SK-N-SH (cell line): ENCODE measurements around the gene MAP3K7CL. TPM values are rescaled to one million over a fixed set of nuclear protein-coding genes. Genes with fewer than 3 reads are reported as not detected.

ENCODE experiments used
- CTCF ChIA-PET: fragments of 300-600, 350-600 bp; formaldehyde crosslinking; extraction: SDS; loops from one replicate; lab custom pipeline; 2021; lab: Yijun Ruan, JAX
- POLR2A ChIA-PET: fragments of 350-600 bp; sonication (Branson Sonifier 250); formaldehyde crosslinking; extraction: SDS; loops from one replicate; lab custom pipeline; 2020; ENCODE audit warnings: antibody characterized with exemption, inconsistent platforms; lab: Yijun Ruan, JAX
- DNase-seq: peaks from one replicate; pipeline ENCODE4 v3.0.0; 2012
- H2AFZ ChIP-seq: fragments of 200-600 bp; sonication (generic); 2 replicates; pipeline ENCODE4 v1.8.1; 2016; ENCODE audit warnings: antibody characterized with exemption, mild to moderate bottlenecking, low read depth
- H3F3A ChIP-seq: fragments of 200-600 bp; sonication (generic); replicated peaks from 2 replicates; pipeline ENCODE3; 2016; ENCODE audit warnings: antibody characterized with exemption, mild to moderate bottlenecking; ENCODE audit not compliant: insufficient read depth
- H3K27ac ChIP-seq, 2 experiments: fragments of 200-500 bp in 1 of 2; fragments of 200-600 bp in 1 of 2; sonication (Bioruptor generic) in 1 of 2; sonication (generic), shearing (Covaris generic) in 1 of 2; 2 replicates each; pipeline versions ENCODE4 v1.5.1 to v1.6.1; 2014 to 2016; ENCODE audit warnings: low read depth in 2 of 2, inconsistent platforms in 1 of 2, low read length in 1 of 2, mild to moderate bottlenecking in 1 of 2, mixed read lengths in 1 of 2
- H3K27me3 ChIP-seq: fragments of 200-600 bp; sonication (generic), shearing (Covaris generic); 2 replicates; pipeline ENCODE4 v1.6.1; 2016; ENCODE audit warnings: mixed run types; ENCODE audit not compliant: insufficient read depth
- H3K36me3 ChIP-seq, 2 experiments: fragments of 200-500 bp in 1 of 2; fragments of 200-600 bp in 1 of 2; sonication (Bioruptor generic) in 1 of 2; sonication (generic) in 1 of 2; replicated peaks in 1 of 2; 2 replicates each; pipeline versions ENCODE3 to v1.5.1; 2014 to 2016; ENCODE audit warnings: low read length in 1 of 2, mild to moderate bottlenecking in 1 of 2; ENCODE audit not compliant: insufficient read depth in 2 of 2, control insufficient read depth in 1 of 2
- H3K4me1 ChIP-seq, 2 experiments: fragments of 200-500 bp in 1 of 2; fragments of 200-600 bp in 1 of 2; sonication (Bioruptor generic) in 1 of 2; sonication (generic), shearing (Covaris generic) in 1 of 2; 2 replicates each; pipeline versions ENCODE4 v1.5.1 to v1.6.1; 2014 to 2016; ENCODE audit warnings: low read depth in 1 of 2, low read length in 1 of 2, mixed run types in 1 of 2; ENCODE audit not compliant: insufficient read depth in 2 of 2, control insufficient read depth in 1 of 2
- H3K4me2 ChIP-seq: fragments of 200-600 bp; sonication (generic), shearing (Covaris generic); 2 replicates; pipeline ENCODE4 v1.6.1; 2017; ENCODE audit warnings: mixed run types
- H3K4me3 ChIP-seq, 2 experiments: fragments of 200-500 bp in 1 of 2; fragments of 200-600 bp in 1 of 2; sonication (Bioruptor generic) in 1 of 2; sonication (generic), shearing (Covaris generic) in 1 of 2; 2 replicates each; pipeline versions ENCODE4 v1.5.1 to v1.8.1; 2014 to 2016; ENCODE audit warnings: low read depth in 2 of 2, inconsistent platforms in 1 of 2, low read length in 1 of 2, mild to moderate bottlenecking in 1 of 2, mixed read lengths in 1 of 2, moderate library complexity in 1 of 2
- H3K79me2 ChIP-seq: fragments of 200-600 bp; sonication (generic); 2 replicates; pipeline ENCODE4 v1.8.1; 2017; ENCODE audit warnings: mild to moderate bottlenecking; ENCODE audit not compliant: insufficient read depth
- H3K9ac ChIP-seq: fragments of 200-600 bp; sonication (generic); 2 replicates; pipeline ENCODE4 v1.6.1; 2017; ENCODE audit warnings: mixed run types
- H3K9me2 ChIP-seq: fragments of 200-600 bp; sonication (generic); 2 replicates; pipeline ENCODE4 v1.6.1; 2017; ENCODE audit warnings: mixed run types
- H3K9me3 ChIP-seq: fragments of 200-600 bp; sonication (generic); 2 replicates; pipeline ENCODE4 v1.6.1; 2017; ENCODE audit warnings: mixed run types, mild to moderate bottlenecking, moderate library complexity
- H4K20me1 ChIP-seq: fragments of 200-600 bp; sonication (generic); 2 replicates; pipeline ENCODE4 v1.6.1; 2017; ENCODE audit warnings: mild to moderate bottlenecking, mixed run types; ENCODE audit not compliant: insufficient read depth
- ELF1 ChIP-seq: IDR thresholded peaks from 2 replicates; pipeline ENCODE4 v1.4.0; 2012
- EP300 ChIP-seq, 2 experiments: IDR thresholded peaks; 2 replicates each; pipeline versions ENCODE4 v1.4.0 to v1.6.1; 2012; ENCODE audit warnings: borderline replicate concordance in 1 of 2, low read depth in 1 of 2, low read length in 1 of 2
- EZH2phosphoT487 ChIP-seq: fragments of 200-600 bp; sonication (generic); IDR thresholded peaks from 2 replicates; pipeline ENCODE4 v1.6.1; 2017; ENCODE audit warnings: low read depth, mixed run types, mild to moderate bottlenecking, antibody characterized with exemption, moderate library complexity, borderline replicate concordance
- FOXJ3 ChIP-seq: sonication (generic); formaldehyde crosslinking; IDR thresholded peaks from 2 replicates; pipeline ENCODE4 v1.5.1; 2020; ENCODE audit warnings: mild to moderate bottlenecking, missing genetic modification reagents
- FOXM1 ChIP-seq: IDR thresholded peaks from 2 replicates; pipeline ENCODE4 v1.4.0; 2012; ENCODE audit warnings: low read depth, mild to moderate bottlenecking
- IRF3 ChIP-seq: fragments of 150-350 bp; IDR thresholded peaks from 2 replicates; pipeline ENCODE4 v1.6.1; 2016; ENCODE audit warnings: mild to moderate bottlenecking, low read depth, low read length
- JUND ChIP-seq: IDR thresholded peaks from 2 replicates; pipeline ENCODE4 v1.4.0; 2012
- MAX ChIP-seq: IDR thresholded peaks from 2 replicates; pipeline ENCODE4 v1.4.0; 2012; ENCODE audit warnings: low read depth
- MXI1 ChIP-seq: IDR thresholded peaks from 2 replicates; pipeline ENCODE4 v1.6.1; 2012; ENCODE audit warnings: mild to moderate bottlenecking, low read depth, low read length, improper control_type of control experiment
- NFIC ChIP-seq: IDR thresholded peaks from 2 replicates; pipeline ENCODE4 v1.4.0; 2012; ENCODE audit warnings: borderline replicate concordance
- NRF1 ChIP-seq: IDR thresholded peaks from 2 replicates; pipeline ENCODE4 v1.6.1; 2012; ENCODE audit warnings: low read depth, mild to moderate bottlenecking, low read length
- PBX3 ChIP-seq: IDR thresholded peaks from 2 replicates; pipeline ENCODE4; 2012
- RCOR1 ChIP-seq: fragments of 150-350 bp; IDR thresholded peaks from 2 replicates; pipeline ENCODE4 v1.6.1; 2017; ENCODE audit warnings: antibody characterized with exemption, low read length
- RXRA ChIP-seq: IDR thresholded peaks from 2 replicates; pipeline ENCODE4 v1.4.0; 2012; ENCODE audit warnings: low read depth, mild to moderate bottlenecking, borderline replicate concordance
- SMC3 ChIP-seq: IDR thresholded peaks from 2 replicates; pipeline ENCODE4 v1.6.1; 2012; ENCODE audit warnings: low read depth, low read length, improper control_type of control experiment
- TCF12 ChIP-seq: IDR thresholded peaks from 2 replicates; pipeline ENCODE4 v1.4.0; 2012
- USF1 ChIP-seq: IDR thresholded peaks from 2 replicates; pipeline ENCODE4 v1.4.0; 2012; ENCODE audit warnings: low read depth, borderline replicate concordance
- USF2 ChIP-seq: fragments of 150-350 bp; IDR thresholded peaks from 2 replicates; pipeline ENCODE4 v1.6.1; 2017; ENCODE audit warnings: antibody characterized with exemption, low read length, low read depth, borderline replicate concordance
- YY1 ChIP-seq: IDR thresholded peaks from 2 replicates; pipeline ENCODE4 v1.4.0; 2012; ENCODE audit warnings: low read depth, mild to moderate bottlenecking
- WGBS: methylation state at CpG from one replicate; pipeline ENCODE4 v1.1.6; 2017; ENCODE audit warnings: low lambda C conversion rate; 5-methylcytosine and 5-hydroxymethylcytosine counted together
- polyA plus RNA-seq, 3 experiments: library from polyadenylated mRNA; depleted of rRNA; stranded (reverse); fragments of >200 nt; gene quantifications; 2 replicates each; pipeline ENCODE4 v1.2.3, GENCODE V29; 2012

MAP3K7CL gene
- polyA plus RNA-seq, 1 of the 3 experiments (the other 2 are of a cell fraction): 2.3 TPM

GRCh38 chr21:29152916-29153315 lies 22.5 kb downstream of the MAP3K7CL start:
- Histone ChIP-seq H3K9me3 (no peaks in the 10 kb centered on the region), H3K27ac (no peak overlapping the region), H3K4me3 (no peak overlapping the region), H3K36me3 (no peaks in the 10 kb centered on the region), H4K20me1 (no peaks in the 10 kb centered on the region), H3K4me2 (no peak overlapping the region)
- CTCF ChIA-PET: no interaction called here
- TF ChIP-seq JUND (no peak), YY1 (no peak), EP300 (IDR thresholded peaks at IDR 0.05; ENCODE audit: borderline replicate concordance in 1 of 2, low read depth in 1 of 2, low read length in 1 of 2) (no peak), SMC3 (no peak), RXRA (no peak), MXI1 (no peak), NRF1 (no peak), TCF12 (no peak), USF1 (no peak), EZH2phosphoT487 (no peak), ELF1 (no peak), FOXJ3 (no peak), PBX3 (no peak), RCOR1 (no peak), NFIC (no peak), IRF3 (no peak), USF2 (no peak), MAX (no peak), FOXM1 (no peak)
- TF ChIP-seq, all 33 proteins: peak for 0
- no peak for DNase-seq
- Histone ChIP-seq H3K9ac (no peak overlapping the region), H3F3A (peaks cover 24% of the 10 kb centered on the region), H3K27me3 (no peaks in the 10 kb centered on the region), H3K79me2 (no peaks in the 10 kb centered on the region), H3K9me2 (no peaks in the 10 kb centered on the region), H2AFZ (peak overlapping the region; percentile 50; the same call in 1 of the 2 replicates), H3K4me1 (peaks cover 5 to 23% of the 10 kb centered on the region in 2 experiments)
- POLR2A ChIA-PET: no interaction called here
- 77% methylated on average over 1 of the region's 1 CpG for whole genome bisulfite sequencing
